H7 (cell line): ENCODE data around the gene NECAB3. TPM values are rescaled to one million over a fixed set of nuclear protein-coding genes. Genes with fewer than 3 reads are reported as not detected.
"Not testable (repeated sequence)": the region's sequence is repeated elsewhere in the genome, so short reads cannot be mapped to it uniquely, and the experiment has no call there.

Experiments used
- DNase-seq: peaks from one replicate; pipeline ENCODE4 v3.0.0; 2012
- H3K27me3 ChIP-seq: 2 replicates; pipeline ENCODE4 v1.6.0; 2011; ENCODE audit warnings: mild to moderate bottlenecking, low read length; ENCODE audit not compliant: control insufficient read depth, insufficient read depth
- H3K36me3 ChIP-seq: replicated peaks from 2 replicates; pipeline ENCODE4 v1.5.1; 2011; ENCODE audit warnings: low read length; ENCODE audit not compliant: control insufficient read depth, insufficient read depth
- H3K4me3 ChIP-seq: 2 replicates; pipeline ENCODE4 v1.5.1; 2011; ENCODE audit warnings: low read depth, mild to moderate bottlenecking, control low read depth, low read length, moderate library complexity; ENCODE audit not compliant: insufficient read depth
- total RNA-seq: library from RNA; depleted of rRNA; stranded (reverse); fragments of >200 nt; shearing (Covaris generic); gene quantifications from 2 replicates; pipeline ENCODE4 v1.2.3, GENCODE V29; 2014

Gene NECAB3
- total RNA-seq, 1 experiment from 2014 or later = 56.7 TPM

GRCh38 chr20:33703498-33704137 lies 29.4 kb upstream of the NECAB3 start:
- DNase-seq = no peak
- no peak overlapping the region for H3K4me3 ChIP-seq
- H3K36me3 ChIP-seq = no peaks in the 10 kb centered on the region
- no peaks in the 10 kb centered on the region for H3K27me3 ChIP-seq

- DNase-seq = no peak
- Histone ChIP-seq H3K4me3 (no peak overlapping the region), H3K27me3 (no peaks in the 10 kb centered on the region), H3K36me3 (no peaks in the 10 kb centered on the region)
These were observed 28.6 kb upstream of the NECAB3 start for GRCh38 chr20:33702861-33703260.

GRCh38 chr20:33701629-33702450 lies 27.6 kb upstream of the NECAB3 start:
- Histone ChIP-seq H3K4me3 (no peak overlapping the region), H3K36me3 (no peaks in the 10 kb centered on the region), H3K27me3 (no peaks in the 10 kb centered on the region)
- DNase-seq = no peak

GRCh38 chr20:33700696-33701441 lies 26.6 kb upstream of the NECAB3 start:
- not testable (repeated sequence) for DNase-seq, H3K36me3 ChIP-seq, H3K27me3 ChIP-seq, H3K4me3 ChIP-seq

GRCh38 chr20:33698966-33699365 lies 24.7 kb upstream of the NECAB3 start:
- not testable (repeated sequence) for DNase-seq, H3K4me3 ChIP-seq, H3K27me3 ChIP-seq

GRCh38 chr20:33697129-33697528 lies 22.9 kb upstream of the NECAB3 start:
- Histone ChIP-seq H3K36me3 (no peaks in the 10 kb centered on the region), H3K4me3 (no peak overlapping the region), H3K27me3 (no peaks in the 10 kb centered on the region; the same call in 1 of the 2 replicates)
- DNase-seq = no peak

More at GRCh38 chr20:33698966-33699365, 24.7 kb upstream of the NECAB3 start:
- H3K36me3 ChIP-seq = not testable (repeated sequence)

GRCh38 chr20:33696448-33696847 lies 22.2 kb upstream of the NECAB3 start:
- Histone ChIP-seq H3K36me3 (no peaks in the 10 kb centered on the region), H3K4me3 (no peak overlapping the region), H3K27me3 (no peaks in the 10 kb centered on the region; the same call in 1 of the 2 replicates)
- no peak for DNase-seq

GRCh38 chr20:33694639-33695012 lies 20.4 kb upstream of the NECAB3 start:
- no peak for DNase-seq
- no peaks in the 10 kb centered on the region for H3K36me3 ChIP-seq
- H3K4me3 ChIP-seq = no peak overlapping the region
- peaks cover 1% of the 10 kb centered on the region; the same call in 1 of the 2 replicates for H3K27me3 ChIP-seq

- H3K27me3 ChIP-seq = peaks cover 1% of the 10 kb centered on the region; the same call in 1 of the 2 replicates
- no peak overlapping the region for H3K4me3 ChIP-seq
- DNase-seq = peak; percentile 67
- H3K36me3 ChIP-seq = no peaks in the 10 kb centered on the region
These were observed 19.8 kb upstream of the NECAB3 start for GRCh38 chr20:33693741-33694638.

GRCh38 chr20:33693289-33693688 lies 19.1 kb upstream of the NECAB3 start:
- Histone ChIP-seq H3K27me3 (peaks cover 1% of the 10 kb centered on the region; the same call in 1 of the 2 replicates), H3K4me3 (no peak overlapping the region), H3K36me3 (no peaks in the 10 kb centered on the region)
- DNase-seq = no peak

GRCh38 chr20:33689973-33690372 lies 15.7 kb upstream of the NECAB3 start:
- Histone ChIP-seq H3K36me3 (no peaks in the 10 kb centered on the region), H3K27me3 (peaks cover 4% of the 10 kb centered on the region; the same call in 1 of the 2 replicates), H3K4me3 (no peak overlapping the region)
- no peak for DNase-seq

GRCh38 chr20:33689493-33689892 lies 15.3 kb upstream of the NECAB3 start:
- no peaks in the 10 kb centered on the region for H3K36me3 ChIP-seq
- no peak for DNase-seq
- H3K4me3 ChIP-seq = no peak overlapping the region
- peaks cover 4% of the 10 kb centered on the region; the same call in 1 of the 2 replicates for H3K27me3 ChIP-seq

- Histone ChIP-seq H3K27me3 (peaks cover 4% of the 10 kb centered on the region; the same call in 1 of the 2 replicates), H3K36me3 (no peaks in the 10 kb centered on the region; the same call in 1 of the 2 replicates), H3K4me3 (no peak overlapping the region)
- DNase-seq = no peak
These were observed 14.8 kb upstream of the NECAB3 start for GRCh38 chr20:33688938-33689424.
